Thyroid gland (tissue), 4 donors: Measurements from ENCODE around the gene C19orf81. TPM values are rescaled to one million over a fixed set of nuclear protein-coding genes. Genes with fewer than 3 reads are reported as not detected.

Experiments used
- DNase-seq, 2 donors: peaks; one replicate each; pipeline ENCODE4 v3.0.0-alpha.2; 2019
- H3K27ac ChIP-seq, 3 donors: fragments of 200-600 bp; sonication (generic); 1 replicate in 2 of 3; 2 replicates in 1 of 3; pipeline ENCODE4 v1.5.1; 2016 to 2019; ENCODE audit warnings: mild to moderate bottlenecking in 1 of 3, moderate library complexity in 1 of 3
- H3K27me3 ChIP-seq: fragments of 200-600 bp; sonication (generic); one replicate; pipeline ENCODE4 v1.5.1; 2019
- H3K36me3 ChIP-seq, 2 donors: fragments of 200-600 bp; sonication (generic); one replicate each; pipeline ENCODE4 v1.5.1; 2016 to 2019
- H3K4me1 ChIP-seq, 2 donors: fragments of 200-600 bp; sonication (generic); one replicate each; pipeline ENCODE4 v1.5.1; 2017 to 2019
- H3K4me3 ChIP-seq, 3 donors: fragments of 200-600 bp; sonication (generic); replicated peaks in 1 of 3; 1 replicate in 2 of 3; 2 replicates in 1 of 3; pipeline ENCODE4 v1.5.1; 2016; ENCODE audit warnings: mild to moderate bottlenecking in 1 of 3
- H3K9me3 ChIP-seq: fragments of 200-600 bp; sonication (generic); one replicate; pipeline ENCODE4 v1.5.1; 2017
- CTCF ChIP-seq, 6 experiments: fragments of 200-600 bp in 3 of 6; fragments of 450-650 bp in 3 of 6; sonication (generic) in 3 of 6; IDR thresholded peaks; one replicate each; pipeline ENCODE4 v1.5.1; 2016 to 2019; ENCODE audit warnings: antibody characterized with exemption in 6 of 6, mild to moderate bottlenecking in 2 of 6, inconsistent platforms in 1 of 6, moderate library complexity in 1 of 6
- POLR2A ChIP-seq, 2 donors: fragments of 450-650 bp; IDR thresholded peaks; one replicate each; pipeline ENCODE4 v1.6.1; 2017; ENCODE audit warnings: antibody characterized with exemption in 2 of 2, mild to moderate bottlenecking in 2 of 2, moderate library complexity in 1 of 2
- WGBS, 2 donors: methylation state at CpG; one replicate each; pipeline ENCODE4 v1.1.5; 2017; 5-methylcytosine and 5-hydroxymethylcytosine counted together
- intact Hi-C: fragments of 100-400 bp; cut with DNase I; formaldehyde crosslinking; loops from one replicate; pipeline ENCODE4 v1.15.1; 2023
- total RNA-seq, 4 donors: library from RNA; depleted of rRNA; stranded (reverse); fragments of >200 nt; gene quantifications; one replicate each; pipeline ENCODE4 v1.2.3, GENCODE V29; 2016

The C19orf81 gene
- total RNA-seq, 4 donors from 2014 or later = 1.7 TPM; not detected in 3

GRCh38 chr19:50664204-50664603 lies 15.0 kb downstream of the C19orf81 start:
- no peaks in the 10 kb centered on the region for H3K9me3 ChIP-seq
- no peak for DNase-seq
- intact Hi-C loops = no loop called here
- TF ChIP-seq POLR2A (IDR thresholded peaks at IDR 0.05) (no peak), CTCF (IDR thresholded peaks at IDR 0.05) (no peak)
- no peak overlapping the region for H3K27ac ChIP-seq
- peaks cover 30% of the 10 kb centered on the region for H3K27me3 ChIP-seq
- H3K4me3 ChIP-seq = no peak overlapping the region
- no peaks in the 10 kb centered on the region for H3K36me3 ChIP-seq
- WGBS, 2 donors = 76 to 79% methylated on average over 6 of the region's 6 CpGs
- peaks cover 5 to 16% of the 10 kb centered on the region in 2 donors for H3K4me1 ChIP-seq

- no peaks in the 10 kb centered on the region for H3K9me3 ChIP-seq
- no peaks in the 10 kb centered on the region for H3K36me3 ChIP-seq
- WGBS, 2 donors = 0 to 16% methylated on average over 1 to 22 of the region's 47 CpGs
- peaks cover 0 to 14% of the 10 kb centered on the region in 2 donors for H3K4me1 ChIP-seq
- no peak for DNase-seq
- TF ChIP-seq CTCF (IDR thresholded peaks at IDR 0.05) (no peak), POLR2A (IDR thresholded peaks at IDR 0.05) (no peak)
- H3K27ac ChIP-seq = no peak overlapping the region
- H3K27me3 ChIP-seq = peaks cover 32% of the 10 kb centered on the region
- intact Hi-C loops = no loop called here
- H3K4me3 ChIP-seq = no peak overlapping the region
Observed at GRCh38 chr19:50666346-50667176, 17.3 kb downstream of the C19orf81 start.

GRCh38 chr19:50667177-50667758 lies 18.0 kb downstream of the C19orf81 start:
- no peak overlapping the region for H3K27ac ChIP-seq
- no peaks in the 10 kb centered on the region for H3K36me3 ChIP-seq
- no peak for TF ChIP-seq POLR2A (IDR thresholded peaks at IDR 0.05)
- TF ChIP-seq CTCF (IDR thresholded peaks at IDR 0.05) = no peak
- H3K4me3 ChIP-seq = no peak overlapping the region
- no peak for DNase-seq
- WGBS, 2 donors = 4 to 12% methylated on average over 11 to 26 of the region's 56 CpGs
- intact Hi-C loops = no loop called here
- peaks cover 32% of the 10 kb centered on the region for H3K27me3 ChIP-seq
- peaks cover 0 to 14% of the 10 kb centered on the region in 2 donors for H3K4me1 ChIP-seq
- no peaks in the 10 kb centered on the region for H3K9me3 ChIP-seq

- intact Hi-C loops = no loop called here
- H3K27me3 ChIP-seq = peaks cover 32% of the 10 kb centered on the region
- DNase-seq = no peak
- no peak for TF ChIP-seq CTCF (IDR thresholded peaks at IDR 0.05)
- no peak for TF ChIP-seq POLR2A (IDR thresholded peaks at IDR 0.05)
- H3K36me3 ChIP-seq = no peaks in the 10 kb centered on the region
- H3K27ac ChIP-seq = no peak overlapping the region
- no peaks in the 10 kb centered on the region for H3K9me3 ChIP-seq
- WGBS, 2 donors = no CpG with 5 or more reads among the region's 58 CpGs
- no peak overlapping the region for H3K4me3 ChIP-seq
- peaks cover 0 to 14% of the 10 kb centered on the region in 2 donors for H3K4me1 ChIP-seq
Observed at GRCh38 chr19:50667759-50668231, 18.6 kb downstream of the C19orf81 start.

GRCh38 chr19:50668416-50668815 lies 19.2 kb downstream of the C19orf81 start:
- no CpG with 5 or more reads among the region's 49 CpGs for WGBS, 2 donors
- intact Hi-C loops = no loop called here
- DNase-seq = no peak
- TF ChIP-seq POLR2A (IDR thresholded peaks at IDR 0.05) = no peak
- TF ChIP-seq CTCF (IDR thresholded peaks at IDR 0.05) = no peak
- Histone ChIP-seq H3K4me3 (no peak overlapping the region), H3K27ac (no peak overlapping the region), H3K27me3 (peaks cover 32% of the 10 kb centered on the region), H3K4me1 (peaks cover 0 to 14% of the 10 kb centered on the region in 2 donors), H3K9me3 (no peaks in the 10 kb centered on the region), H3K36me3 (no peaks in the 10 kb centered on the region)
